GM19351 (cell line): ENCODE measurements around the gene ELL.

Experiments
- ATAC-seq: cut with Tn5 transposase; IDR thresholded peaks from one replicate; pipeline ENCODE4 v1.9.1; 2021; ENCODE audit warnings: mild to moderate bottlenecking, moderate library complexity; ENCODE audit not compliant: unreplicated experiment

ELL gene

GRCh38 chr19:18473003-18473705 is 48.7 kb downstream of the ELL start:
- no peak for ATAC-seq

- ATAC-seq: no peak
These were observed 51.1 kb downstream of the ELL start for GRCh38 chr19:18470787-18471186.

- no peak for ATAC-seq
These were observed 52.6 kb downstream of the ELL start for GRCh38 chr19:18469069-18469846.

GRCh38 chr19:18468517-18468916 is 53.4 kb downstream of the ELL start:
- ATAC-seq: no peak

- ATAC-seq: no peak
These were observed 53.9 kb downstream of the ELL start for GRCh38 chr19:18467978-18468377.

- no peak for ATAC-seq
These were observed 55.5 kb downstream of the ELL start for GRCh38 chr19:18466354-18466753.

- ATAC-seq: no peak
These were observed 55.9 kb downstream of the ELL start for GRCh38 chr19:18465964-18466339.

- no peak for ATAC-seq
These were observed 56.5 kb downstream of the ELL start for GRCh38 chr19:18465214-18465963.

GRCh38 chr19:18464646-18465045 is 57.2 kb downstream of the ELL start:
- ATAC-seq: no peak

GRCh38 chr19:18461471-18461870 is 60.4 kb downstream of the ELL start:
- no peak for ATAC-seq

- ATAC-seq: no peak
These were observed 61.0 kb downstream of the ELL start for GRCh38 chr19:18460900-18461299.

GRCh38 chr19:18457483-18458331 is 64.2 kb downstream of the ELL start:
- no peak for ATAC-seq

GRCh38 chr19:18456974-18457373 is 64.9 kb downstream of the ELL start:
- no peak for ATAC-seq

- ATAC-seq: no peak
These were observed 65.6 kb downstream of the ELL start for GRCh38 chr19:18456279-18456678.

GRCh38 chr19:18453269-18454024 is 68.4 kb downstream of the ELL start:
- ATAC-seq: no peak

- ATAC-seq: no peak
These were observed 69.5 kb downstream of the ELL start for GRCh38 chr19:18452386-18452785.

GRCh38 chr19:18450931-18451836 is 70.7 kb downstream of the ELL start:
- no peak for ATAC-seq

GRCh38 chr19:18450021-18450930 is 71.6 kb downstream of the ELL start:
- ATAC-seq: no peak
